ENCODE results near the gene DGKB. TPM values are rescaled to one million over a fixed set of nuclear protein-coding genes. Genes with fewer than 3 reads are reported as not detected.

The DGKB gene
- total and polyA plus RNA-seq, 2 of the 8 experiments (the other 6 are each of a cell fraction or from before 2014, with no cell fraction given): 1.9 to 2.6 TPM

DNA sequence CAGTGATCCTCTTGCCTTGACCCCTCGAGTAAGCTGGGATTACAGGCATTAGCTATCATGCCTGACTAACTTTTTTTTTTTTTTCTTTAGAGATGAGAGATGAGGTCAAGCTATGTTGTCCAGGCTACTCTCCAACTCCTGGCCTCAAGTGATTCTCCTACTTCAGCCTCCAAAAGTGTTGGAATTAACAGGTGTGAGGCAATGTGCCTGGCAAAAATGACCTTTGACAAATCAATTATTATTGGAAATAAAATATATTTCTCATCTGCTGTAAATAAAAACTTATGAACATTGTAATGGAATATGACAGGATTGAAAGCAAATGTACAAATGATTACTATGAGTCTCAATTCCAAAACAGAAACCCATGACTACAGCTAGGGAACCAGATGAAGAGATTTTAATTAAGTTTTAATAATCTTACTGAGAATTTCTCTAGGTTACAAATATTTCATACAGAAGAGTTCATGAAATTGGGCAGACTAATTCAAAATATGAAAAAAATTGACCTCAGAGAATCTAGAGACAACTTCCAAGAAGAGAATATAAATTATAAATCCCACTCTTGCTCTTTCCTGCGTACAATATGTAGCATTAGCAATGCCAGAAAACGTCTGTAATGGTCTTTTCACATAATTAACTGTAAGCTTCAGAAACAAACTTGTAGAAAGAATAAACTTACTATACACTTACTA lies 414.7 kb downstream of the DGKB start:
- Histone ChIP-seq H3K56ac (replicated peaks; ENCODE audit: insufficient read length, low read depth, low read length) (no peak overlapping the region), H3K9me3 (ENCODE audit: insufficient read depth in 2 of 2, low read depth in 1 of 2, low read length in 1 of 2) (no peaks in the 10 kb centered on the region), H3K79me2 (ENCODE audit: control insufficient read depth in 1 of 2, insufficient read depth in 2 of 2, low read length in 2 of 2) (no peaks in the 10 kb centered on the region), H3K14ac (ENCODE audit: insufficient read length) (no peak overlapping the region), H3K36me3 (ENCODE audit: control insufficient read depth in 2 of 4, insufficient read depth in 4 of 4, low read length in 3 of 4) (no peaks in the 10 kb centered on the region), H2AK5ac (ENCODE audit: low read depth, low read length) (no peak overlapping the region), H4K20me1 (replicated peaks in 1 of 2; ENCODE audit: control insufficient read depth in 1 of 2, insufficient read depth in 2 of 2, low read length in 2 of 2) (no peaks in the 10 kb centered on the region), H3K4me2 (ENCODE audit: insufficient read depth in 1 of 2, low read depth in 2 of 2, low read length in 2 of 2) (no peak overlapping the region), H4K8ac (ENCODE audit: extremely low read depth, insufficient read depth, low read length) (no peak overlapping the region), H3K18ac (ENCODE audit: extremely low read depth, low read length) (no peak overlapping the region), H3K27me3 (replicated peaks in 1 of 4; ENCODE audit: control insufficient read depth in 3 of 4, extremely low read depth in 1 of 4, insufficient read depth in 3 of 4, low read length in 3 of 4) (no peaks in the 10 kb centered on the region), H4K91ac (replicated peaks; ENCODE audit: insufficient read length, low read length) (no peak overlapping the region), H2BK5ac (ENCODE audit: low read depth, low read length) (no peak overlapping the region), H3K4ac (replicated peaks; ENCODE audit: insufficient read length, low read depth, low read length) (no peak overlapping the region), H3K4me3 (ENCODE audit: extremely low read depth in 1 of 4, insufficient read depth in 2 of 4, low read depth in 3 of 4, low read length in 4 of 4) (no peak overlapping the region), H3K9ac (replicated peaks in 1 of 4; ENCODE audit: extremely low read depth in 1 of 4, low read depth in 3 of 4, low read length in 3 of 4) (no peak overlapping the region), H3K23ac (ENCODE audit: insufficient read length) (no peak overlapping the region), H3K79me1 (ENCODE audit: low read depth, low read length) (no peaks in the 10 kb centered on the region), H2AFZ (ENCODE audit: low read length) (no peak overlapping the region), H2BK20ac (ENCODE audit: low read length) (no peak overlapping the region), H3K27ac (ENCODE audit: low read depth, low read length) (no peak overlapping the region), H2BK15ac (ENCODE audit: low read length) (no peak overlapping the region), H3K23me2 (ENCODE audit: low read depth, low read length) (no peaks in the 10 kb centered on the region), H2BK120ac (replicated peaks; ENCODE audit: low read depth, low read length) (no peak overlapping the region), H4K5ac (ENCODE audit: insufficient read length, low read depth, low read length) (no peak overlapping the region), H3K4me1 (replicated peaks in 1 of 4; ENCODE audit: control insufficient read depth in 3 of 4, insufficient read depth in 4 of 4, low read length in 3 of 4) (no peaks in the 10 kb centered on the region), H2BK12ac (ENCODE audit: low read depth, low read length) (no peak overlapping the region)
- ChIA-PET CTCF (ENCODE audit: partially characterized antibody) (interaction anchor here (1.1 kb wide), 1 partner anchor 203 kb away, joined by 7 read pairs; no protein-coding TSS in a partner anchor), POLR2A (ENCODE audit: partially characterized antibody) (no interaction called here)
- FAIRE-seq: no peak
- TF ChIP-seq TEAD4 (IDR thresholded peaks at IDR 0.05; ENCODE audit: low read depth, low read length) (no peak), PHF8 (conservative IDR thresholded peaks at IDR 0.05; ENCODE audit: low read depth, low read length) (no peak), BCL11A (IDR thresholded peaks at IDR 0.05; ENCODE audit: low read depth in 2 of 2, low read length in 2 of 2) (no peak), SP4 (IDR thresholded peaks at IDR 0.05; ENCODE audit: low read length) (no peak), MAFK (IDR thresholded peaks at IDR 0.05; ENCODE audit: low read depth, low read length) (no peak)
- TF ChIP-seq, protein P1, sequence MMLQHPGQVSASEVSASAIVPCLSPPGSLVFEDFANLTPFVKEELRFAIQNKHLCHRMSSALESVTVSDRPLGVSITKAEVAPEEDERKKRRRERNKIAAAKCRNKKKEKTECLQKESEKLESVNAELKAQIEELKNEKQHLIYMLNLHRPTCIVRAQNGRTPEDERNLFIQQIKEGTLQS (IDR thresholded peaks at IDR 0.05; ENCODE audit: insufficient read depth, low read depth, low read length): no peak
- DNase-seq (ENCODE audit: low read depth in 1 of 2, low spot score in 2 of 2): no peak
- WGBS, 2 experiments (ENCODE audit: extremely low coverage in 1 of 2, insufficient coverage in 1 of 2, insufficient read length in 1 of 2, insufficient replicate concordance in 2 of 2, low coverage in 1 of 2, low lambda C conversion rate in 2 of 2, missing lambda C conversion rate in 1 of 2): 89% methylated on average over 3 of the region's 3 CpGs; no CpG with 5 or more reads in 1 of the 2 experiments

Data from H1 (cell line).